Fibroblast of lung (primary cell): Measurements from ENCODE around the gene PAPOLA.

ENCODE experiments used
- CTCF ChIP-seq, 2 donors: IDR thresholded peaks in 1 of 2; conservative IDR thresholded peaks in 1 of 2; 1 replicate in 1 of 2; 2 replicates in 1 of 2; pipeline ENCODE4 v1.5.1; 2011 to 2012; ENCODE audit warnings: low read length in 2 of 2, control low read depth in 1 of 2, inconsistent platforms in 1 of 2, low read depth in 1 of 2, mild to moderate bottlenecking in 1 of 2
- EZH2 ChIP-seq: IDR thresholded peaks from 2 replicates; pipeline ENCODE4 v1.5.1; 2012; ENCODE audit warnings: low read length, control low read depth, mild to moderate bottlenecking; ENCODE audit errors: missing control alignments

- TF ChIP-seq CTCF (conservative IDR thresholded peaks at IDR 0.05 in 1 of 2, IDR thresholded peaks at IDR 0.05 in 1 of 2; ENCODE audit: low read depth in 1 of 2, low read length in 2 of 2), result no peak
- no peak for TF ChIP-seq EZH2
Observed at GRCh38 chr14:96554315-96554910, 52.2 kb downstream of the PAPOLA start.
